ENCODE results near the gene TRIM56.
"Not testable (repeated sequence)": the region's sequence is repeated elsewhere in the genome, so short reads cannot be mapped to it uniquely, and the experiment has no call there.

The TRIM56 gene

GRCh38 chr7:101085162-101085964 is at the start of gene TRIM56:
TSS of gene TRIM56 (plus strand) at chr7:101085481. CDS start at chr7:101087313, 1,832 bp downstream.
- POLR2A ChIA-PET: interaction anchor here (0.6 to 0.7 kb wide), 2 partner anchors 14 to 196 kb away, joined by 3 to 5 read pairs; partner anchors contain the start of gene UFSP1
- peak; percentile 95 for DNase-seq (ENCODE audit: extremely low spot score)
- TF ChIP-seq CTCF (IDR thresholded peaks at IDR 0.05; ENCODE audit: control extremely low read depth, extremely low read depth, low read depth, missing control alignments): no peak
- CTCF ChIA-PET: interaction anchor here (0.8 to 4.1 kb wide), 9 partner anchors 8 to 233 kb away, joined by 3 to 16 read pairs (median 4); partner anchors contain the start of genes ACHE and SLC12A9

GRCh38 chr7:101035941-101036340 is 49.3 kb upstream of the TRIM56 start:
- no peak for TF ChIP-seq CTCF (IDR thresholded peaks at IDR 0.05; ENCODE audit: control extremely low read depth, extremely low read depth, low read depth, missing control alignments)
- ChIA-PET POLR2A (no interaction called here), CTCF (no interaction called here)
- DNase-seq (ENCODE audit: extremely low spot score): no peak

GRCh38 chr7:101041283-101041682 is 44.0 kb upstream of the TRIM56 start:
- DNase-seq (ENCODE audit: extremely low spot score); CTCF ChIA-PET; POLR2A ChIA-PET: not testable (repeated sequence)

- POLR2A ChIA-PET: no interaction called here
- peak; percentile 36 for DNase-seq (ENCODE audit: extremely low spot score)
- TF ChIP-seq CTCF (IDR thresholded peaks at IDR 0.05; ENCODE audit: control extremely low read depth, extremely low read depth, low read depth, missing control alignments): no peak
- CTCF ChIA-PET: interaction anchor here (0.9 to 2.7 kb wide), 26 partner anchors 10 to 353 kb away, joined by 3 to 16 read pairs (median 4); partner anchors contain the start of genes ACHE, MUC12, MUC17 and MUC3A
Observed at GRCh38 chr7:101058355-101058754, 26.9 kb upstream of the TRIM56 start.

GRCh38 chr7:101059620-101059942 is 25.7 kb upstream of the TRIM56 start:
- DNase-seq (ENCODE audit: extremely low spot score): no peak
- no peak for TF ChIP-seq CTCF (IDR thresholded peaks at IDR 0.05; ENCODE audit: control extremely low read depth, extremely low read depth, low read depth, missing control alignments)
- ChIA-PET POLR2A (no interaction called here), CTCF (interaction anchor here (0.8 to 2.7 kb wide), 14 partner anchors 10 to 354 kb away, joined by 3 to 16 read pairs (median 4); partner anchors contain the start of genes ACHE and POP7)

- no peak for DNase-seq (ENCODE audit: extremely low spot score)
- ChIA-PET POLR2A (no interaction called here), CTCF (interaction anchor here (0.9 to 1.2 kb wide), 3 partner anchors 9 to 171 kb away, joined by 3 to 4 read pairs (median 3); partner anchors contain the start of gene UFSP1)
- TF ChIP-seq CTCF (IDR thresholded peaks at IDR 0.05; ENCODE audit: control extremely low read depth, extremely low read depth, low read depth, missing control alignments): no peak
Observed at GRCh38 chr7:101060992-101061391, 24.3 kb upstream of the TRIM56 start.

- POLR2A ChIA-PET; DNase-seq (ENCODE audit: extremely low spot score); CTCF ChIA-PET: not testable (repeated sequence)
Observed at GRCh38 chr7:101064176-101064550, 21.1 kb upstream of the TRIM56 start.

GRCh38 chr7:101065162-101065561 is 20.1 kb upstream of the TRIM56 start:
- CTCF ChIA-PET: interaction anchor here (0.9 to 2.2 kb wide), 2 partner anchors 12 to 167 kb away, joined by 3 to 11 read pairs; no protein-coding TSS in a partner anchor
- DNase-seq (ENCODE audit: extremely low spot score); POLR2A ChIA-PET: not testable (repeated sequence)

Data from GM10248 (cell line).